Left kidney (tissue), 2 donors: ENCODE measurements around the gene TRIM63. TPM values are rescaled to one million over a fixed set of nuclear protein-coding genes. Genes with fewer than 3 reads are reported as not detected.

Experiments used
- DNase-seq: peaks from one replicate; pipeline ENCODE4 v3.0.0-alpha.2; 2013
- polyA plus RNA-seq: library from polyadenylated mRNA; unstranded; fragments of 120-200 nt; gene quantifications from one replicate; pipeline ENCODE4 v1.2.1, GENCODE V29; 2013; ENCODE audit not compliant: insufficient read length

TRIM63 gene
- polyA plus RNA-seq, 1 donor, result 1.2 TPM

GRCh38 chr1:26057189-26057588 lies 10.2 kb downstream of the TRIM63 start:
- no peak for DNase-seq

GRCh38 chr1:26055041-26055440 lies 12.4 kb downstream of the TRIM63 start:
- DNase-seq, result no peak

GRCh38 chr1:26053718-26054560 lies 13.5 kb downstream of the TRIM63 start:
- no peak for DNase-seq

GRCh38 chr1:26050248-26050640 lies 17.2 kb downstream of the TRIM63 start:
- no peak for DNase-seq

GRCh38 chr1:26049531-26050247 lies 17.7 kb downstream of the TRIM63 start:
- DNase-seq, result no peak

- DNase-seq, result no peak
Observed at GRCh38 chr1:26047278-26047874, 20.1 kb downstream of the TRIM63 start.

GRCh38 chr1:26046246-26047095 lies 21.0 kb downstream of the TRIM63 start:
- DNase-seq, result no peak

- DNase-seq, result no peak
Observed at GRCh38 chr1:26045722-26046245, 21.6 kb downstream of the TRIM63 start, which contains the start of gene SLC30A2. Gene SLC30A2, minus strand, starts transcription at chr1:26046118. Its CDS starts 222 bp downstream, at chr1:26045896.

GRCh38 chr1:26044971-26045721 lies 22.3 kb downstream of the TRIM63 start:
- no peak for DNase-seq

GRCh38 chr1:26044414-26044813 lies 23.0 kb downstream of the TRIM63 start:
- DNase-seq, result no peak

GRCh38 chr1:26043765-26044164 lies 23.7 kb downstream of the TRIM63 start:
- DNase-seq, result no peak

- DNase-seq, result no peak
Observed at GRCh38 chr1:26041978-26042377, 25.5 kb downstream of the TRIM63 start.

GRCh38 chr1:26041401-26041800 lies 26.0 kb downstream of the TRIM63 start:
- no peak for DNase-seq

- no peak for DNase-seq
Observed at GRCh38 chr1:26038904-26039303, 28.5 kb downstream of the TRIM63 start.

GRCh38 chr1:26038477-26038876 lies 29.0 kb downstream of the TRIM63 start:
- DNase-seq, result no peak

GRCh38 chr1:26037904-26038303 lies 29.5 kb downstream of the TRIM63 start:
- no peak for DNase-seq

- no peak for DNase-seq
Observed at GRCh38 chr1:26036756-26037281, 30.6 kb downstream of the TRIM63 start.

- peak; percentile 75 for DNase-seq
Observed at GRCh38 chr1:26035959-26036755, 31.3 kb downstream of the TRIM63 start.

GRCh38 chr1:26035203-26035958 lies 32.0 kb downstream of the TRIM63 start:
- peak; percentile 89 for DNase-seq
